GM12878 (cell line): ENCODE measurements around the gene TBC1D9B. TPM values are rescaled to one million over a fixed set of nuclear protein-coding genes. Genes with fewer than 3 reads are reported as not detected.

Experiments
- CHD2 ChIP-seq: IDR thresholded peaks from 2 replicates; pipeline ENCODE4 v1.6.1; 2011; ENCODE audit warnings: low read depth, low read length, improper control_type of control experiment, borderline replicate concordance
- CHD4 ChIP-seq: fragments of 200-600 bp; sonication (generic); IDR thresholded peaks from 2 replicates; pipeline ENCODE4 v1.6.1; 2016; ENCODE audit warnings: mild to moderate bottlenecking
- DPF2 ChIP-seq: fragments of 450-650 bp; IDR thresholded peaks from 2 replicates; pipeline ENCODE4 v1.6.1; 2017; ENCODE audit warnings: mild to moderate bottlenecking
- EGR1 ChIP-seq, 2 experiments: IDR thresholded peaks; 1 replicate in 1 of 2; 2 replicates in 1 of 2; pipeline ENCODE4 v1.6.1; 2011 to 2012; ENCODE audit warnings: low read depth in 2 of 2, low read length in 2 of 2, borderline replicate concordance in 1 of 2, mild to moderate bottlenecking in 1 of 2, moderate library complexity in 1 of 2
- ESRRA ChIP-seq: IDR thresholded peaks from 2 replicates; pipeline ENCODE4 v1.6.1; 2012; ENCODE audit warnings: mild to moderate bottlenecking, low read length, improper control_type of control experiment
- FOXK2 ChIP-seq: fragments of 450-650 bp; IDR thresholded peaks from 2 replicates; pipeline ENCODE4 v1.6.1; 2017; ENCODE audit warnings: mild to moderate bottlenecking, moderate library complexity
- GATAD2B ChIP-seq: fragments of 450-650 bp; conservative IDR thresholded peaks from 2 replicates; pipeline ENCODE4 v1.6.1; 2017; ENCODE audit warnings: low read depth, mild to moderate bottlenecking, moderate library complexity
- HCFC1 ChIP-seq: fragments of 150-350 bp; IDR thresholded peaks from 2 replicates; pipeline ENCODE4 v1.6.1; 2014; ENCODE audit warnings: low read length
- KAT2A ChIP-seq: conservative IDR thresholded peaks from 2 replicates; pipeline ENCODE4 v1.6.1; 2011; ENCODE audit warnings: low read depth, low read length; ENCODE audit not compliant: control insufficient read depth
- MEF2A ChIP-seq: IDR thresholded peaks from 2 replicates; pipeline ENCODE4 v1.6.1; 2011; ENCODE audit warnings: low read depth, mild to moderate bottlenecking, low read length, moderate library complexity; ENCODE audit not compliant: insufficient read depth
- MEF2B ChIP-seq: fragments of 450-650 bp; IDR thresholded peaks from 2 replicates; pipeline ENCODE4 v1.6.1; 2018; ENCODE audit warnings: mild to moderate bottlenecking, moderate library complexity; ENCODE audit not compliant: partially characterized antibody, poor library complexity, severe bottlenecking
- NFYA ChIP-seq: IDR thresholded peaks from 2 replicates; pipeline ENCODE4 v1.6.1; 2011; ENCODE audit warnings: low read depth, mild to moderate bottlenecking, low read length, improper control_type of control experiment, borderline replicate concordance
- PAX8 ChIP-seq: fragments of 450-650 bp; IDR thresholded peaks from 2 replicates; pipeline ENCODE4 v1.6.1; 2017; ENCODE audit warnings: mild to moderate bottlenecking, moderate library complexity
- RCOR1 ChIP-seq: conservative IDR thresholded peaks from 2 replicates; pipeline ENCODE4 v1.6.1; 2012; ENCODE audit warnings: low read depth, low read length, improper control_type of control experiment
- SMC3 ChIP-seq: IDR thresholded peaks from 2 replicates; pipeline ENCODE4 v1.6.1; 2011; ENCODE audit warnings: low read length, improper control_type of control experiment, borderline replicate concordance
- SREBF2 ChIP-seq: IDR thresholded peaks from 2 replicates; pipeline ENCODE4 v1.6.1; 2012; ENCODE audit warnings: mild to moderate bottlenecking, low read length
- SRF ChIP-seq, 2 experiments: IDR thresholded peaks; 2 replicates each; pipeline ENCODE4 v1.6.1; 2011; ENCODE audit warnings: low read depth in 2 of 2, low read length in 2 of 2, mild to moderate bottlenecking in 1 of 2, moderate library complexity in 1 of 2
- TAF1 ChIP-seq: IDR thresholded peaks from 2 replicates; pipeline ENCODE4 v1.6.1; 2011; ENCODE audit warnings: mild to moderate bottlenecking, low read depth, low read length, borderline replicate concordance
- YBX1 ChIP-seq: fragments of 450-650 bp; IDR thresholded peaks from 2 replicates; pipeline ENCODE4 v1.6.1; 2016; ENCODE audit warnings: antibody characterized with exemption
- ZNF274 ChIP-seq: IDR thresholded peaks from one replicate; pipeline ENCODE4 v1.8.0; 2011; ENCODE audit not compliant: insufficient read length, insufficient read depth
- ZNF384 ChIP-seq: IDR thresholded peaks from 2 replicates; pipeline ENCODE4 v1.6.1; 2012; ENCODE audit warnings: low read depth, mild to moderate bottlenecking, low read length, improper control_type of control experiment, borderline replicate concordance
- polyA plus RNA-seq, 11 experiments: library from polyadenylated mRNA; depleted of rRNA in 4 of 11; unstranded in 6 of 11; stranded (reverse) in 5 of 11; fragments of >200 nt; fragmentation: Nextera tagmentation in 4 of 11; fragmentation: Illumina TruSeq in 1 of 11; extraction: Ambion mirVana in 4 of 11; extraction: Trizol in 1 of 11; gene quantifications; 1 replicate in 1 of 11; 2 replicates in 10 of 11; pipeline versions ENCODE4 v1.2.1 to v1.2.3, GENCODE V29; 2011 to 2016; ENCODE audit warnings: inconsistent platforms in 2 of 11, missing spikeins in 2 of 11, low read depth in 1 of 11
- total RNA-seq, 4 experiments: library from RNA; depleted of rRNA in 3 of 4; stranded (reverse); fragments of >200 nt in 3 of 4; fragmentation: Illumina TruSeq in 1 of 4; extraction: Trizol in 1 of 4; gene quantifications; 2 replicates each; pipeline versions ENCODE4 v1.2.1 to v1.2.3, GENCODE V29; 2013 to 2021
- TF ChIP-seq, protein P1 (sequence below): fragments of 450-650 bp; IDR thresholded peaks from 2 replicates; pipeline ENCODE4 v1.6.1; 2017; ENCODE audit warnings: mild to moderate bottlenecking, moderate library complexity
- TF ChIP-seq, protein P2 (sequence below): fragments of 450-650 bp; IDR thresholded peaks from 2 replicates; pipeline ENCODE4 v1.6.1; 2017; ENCODE audit warnings: antibody characterized with exemption, mild to moderate bottlenecking, moderate library complexity
- TF ChIP-seq, protein P3 (sequence below): fragments of 450-650 bp; IDR thresholded peaks from 2 replicates; pipeline ENCODE4 v1.6.1; 2016; ENCODE audit warnings: mild to moderate bottlenecking

Gene TBC1D9B
- total and polyA plus RNA-seq, 10 of the 15 experiments (the other 5 are each of a cell fraction or from before 2014, with no cell fraction given): 4.0 to 74.2 (median 34.6) TPM

DNA sequence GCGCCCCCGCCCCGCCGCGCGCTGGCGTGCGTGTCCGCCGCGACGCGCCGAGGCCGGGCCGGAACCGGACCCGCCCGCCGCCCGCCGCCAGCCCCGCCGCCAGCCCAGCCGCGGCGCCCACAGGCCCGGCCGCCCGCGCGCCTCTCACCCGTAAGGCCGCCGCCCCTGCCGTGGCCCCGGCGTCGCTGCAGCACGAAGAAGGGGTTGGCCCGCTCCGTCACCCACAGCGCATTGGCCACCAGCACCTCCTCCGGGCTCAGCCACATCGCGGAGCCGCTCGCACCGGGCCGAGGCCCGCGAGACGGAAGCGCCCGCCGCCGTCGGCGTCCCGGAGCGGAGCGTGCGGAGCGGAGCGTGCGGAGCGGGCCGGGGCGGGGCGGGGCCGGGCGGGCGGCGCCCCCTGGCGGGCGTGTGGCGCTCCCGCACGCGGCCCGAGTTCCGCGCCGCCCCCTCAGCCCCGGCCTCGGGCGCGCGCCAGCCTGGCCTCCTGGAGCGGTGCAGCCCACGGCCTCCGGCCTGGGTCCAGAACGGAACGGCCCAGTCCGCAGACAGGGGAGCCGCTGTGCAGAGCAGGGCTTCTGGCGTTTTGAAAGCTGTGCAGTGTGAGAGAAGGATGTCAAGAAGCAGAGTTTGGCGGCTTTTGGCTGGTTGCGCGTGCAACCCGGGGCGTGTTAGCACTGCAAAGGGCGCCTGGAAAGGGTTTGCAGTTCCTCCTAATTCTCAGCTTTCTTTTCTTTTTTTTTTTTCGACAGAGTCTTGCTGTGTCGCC, at the start of gene TBC1D9B (continued):
- TF ChIP-seq, protein P1, sequence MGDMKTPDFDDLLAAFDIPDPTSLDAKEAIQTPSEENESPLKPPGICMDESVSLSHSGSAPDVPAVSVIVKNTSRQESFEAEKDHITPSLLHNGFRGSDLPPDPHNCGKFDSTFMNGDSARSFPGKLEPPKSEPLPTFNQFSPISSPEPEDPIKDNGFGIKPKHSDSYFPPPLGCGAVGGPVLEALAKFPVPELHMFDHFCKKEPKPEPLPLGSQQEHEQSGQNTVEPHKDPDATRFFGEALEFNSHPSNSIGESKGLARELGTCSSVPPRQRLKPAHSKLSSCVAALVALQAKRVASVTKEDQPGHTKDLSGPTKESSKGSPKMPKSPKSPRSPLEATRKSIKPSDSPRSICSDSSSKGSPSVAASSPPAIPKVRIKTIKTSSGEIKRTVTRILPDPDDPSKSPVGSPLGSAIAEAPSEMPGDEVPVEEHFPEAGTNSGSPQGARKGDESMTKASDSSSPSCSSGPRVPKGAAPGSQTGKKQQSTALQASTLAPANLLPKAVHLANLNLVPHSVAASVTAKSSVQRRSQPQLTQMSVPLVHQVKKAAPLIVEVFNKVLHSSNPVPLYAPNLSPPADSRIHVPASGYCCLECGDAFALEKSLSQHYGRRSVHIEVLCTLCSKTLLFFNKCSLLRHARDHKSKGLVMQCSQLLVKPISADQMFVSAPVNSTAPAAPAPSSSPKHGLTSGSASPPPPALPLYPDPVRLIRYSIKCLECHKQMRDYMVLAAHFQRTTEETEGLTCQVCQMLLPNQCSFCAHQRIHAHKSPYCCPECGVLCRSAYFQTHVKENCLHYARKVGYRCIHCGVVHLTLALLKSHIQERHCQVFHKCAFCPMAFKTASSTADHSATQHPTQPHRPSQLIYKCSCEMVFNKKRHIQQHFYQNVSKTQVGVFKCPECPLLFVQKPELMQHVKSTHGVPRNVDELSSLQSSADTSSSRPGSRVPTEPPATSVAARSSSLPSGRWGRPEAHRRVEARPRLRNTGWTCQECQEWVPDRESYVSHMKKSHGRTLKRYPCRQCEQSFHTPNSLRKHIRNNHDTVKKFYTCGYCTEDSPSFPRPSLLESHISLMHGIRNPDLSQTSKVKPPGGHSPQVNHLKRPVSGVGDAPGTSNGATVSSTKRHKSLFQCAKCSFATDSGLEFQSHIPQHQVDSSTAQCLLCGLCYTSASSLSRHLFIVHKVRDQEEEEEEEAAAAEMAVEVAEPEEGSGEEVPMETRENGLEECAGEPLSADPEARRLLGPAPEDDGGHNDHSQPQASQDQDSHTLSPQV: no peak
- TF ChIP-seq TAF1: no peak
- TF ChIP-seq DPF2: no peak
- TF ChIP-seq, protein P2, sequence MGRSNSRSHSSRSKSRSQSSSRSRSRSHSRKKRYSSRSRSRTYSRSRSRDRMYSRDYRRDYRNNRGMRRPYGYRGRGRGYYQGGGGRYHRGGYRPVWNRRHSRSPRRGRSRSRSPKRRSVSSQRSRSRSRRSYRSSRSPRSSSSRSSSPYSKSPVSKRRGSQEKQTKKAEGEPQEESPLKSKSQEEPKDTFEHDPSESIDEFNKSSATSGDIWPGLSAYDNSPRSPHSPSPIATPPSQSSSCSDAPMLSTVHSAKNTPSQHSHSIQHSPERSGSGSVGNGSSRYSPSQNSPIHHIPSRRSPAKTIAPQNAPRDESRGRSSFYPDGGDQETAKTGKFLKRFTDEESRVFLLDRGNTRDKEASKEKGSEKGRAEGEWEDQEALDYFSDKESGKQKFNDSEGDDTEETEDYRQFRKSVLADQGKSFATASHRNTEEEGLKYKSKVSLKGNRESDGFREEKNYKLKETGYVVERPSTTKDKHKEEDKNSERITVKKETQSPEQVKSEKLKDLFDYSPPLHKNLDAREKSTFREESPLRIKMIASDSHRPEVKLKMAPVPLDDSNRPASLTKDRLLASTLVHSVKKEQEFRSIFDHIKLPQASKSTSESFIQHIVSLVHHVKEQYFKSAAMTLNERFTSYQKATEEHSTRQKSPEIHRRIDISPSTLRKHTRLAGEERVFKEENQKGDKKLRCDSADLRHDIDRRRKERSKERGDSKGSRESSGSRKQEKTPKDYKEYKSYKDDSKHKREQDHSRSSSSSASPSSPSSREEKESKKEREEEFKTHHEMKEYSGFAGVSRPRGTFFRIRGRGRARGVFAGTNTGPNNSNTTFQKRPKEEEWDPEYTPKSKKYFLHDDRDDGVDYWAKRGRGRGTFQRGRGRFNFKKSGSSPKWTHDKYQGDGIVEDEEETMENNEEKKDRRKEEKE: no peak
- TF ChIP-seq ESRRA: no peak
- no peak for TF ChIP-seq KAT2A
- no peak for TF ChIP-seq PAX8
- TF ChIP-seq ZNF384: no peak
- no peak for TF ChIP-seq MEF2A
- no peak for TF ChIP-seq MEF2B
- TF ChIP-seq CHD4: no peak
- TF ChIP-seq HCFC1: no peak; the same call in 1 of the 2 replicates
- TF ChIP-seq, protein P3, sequence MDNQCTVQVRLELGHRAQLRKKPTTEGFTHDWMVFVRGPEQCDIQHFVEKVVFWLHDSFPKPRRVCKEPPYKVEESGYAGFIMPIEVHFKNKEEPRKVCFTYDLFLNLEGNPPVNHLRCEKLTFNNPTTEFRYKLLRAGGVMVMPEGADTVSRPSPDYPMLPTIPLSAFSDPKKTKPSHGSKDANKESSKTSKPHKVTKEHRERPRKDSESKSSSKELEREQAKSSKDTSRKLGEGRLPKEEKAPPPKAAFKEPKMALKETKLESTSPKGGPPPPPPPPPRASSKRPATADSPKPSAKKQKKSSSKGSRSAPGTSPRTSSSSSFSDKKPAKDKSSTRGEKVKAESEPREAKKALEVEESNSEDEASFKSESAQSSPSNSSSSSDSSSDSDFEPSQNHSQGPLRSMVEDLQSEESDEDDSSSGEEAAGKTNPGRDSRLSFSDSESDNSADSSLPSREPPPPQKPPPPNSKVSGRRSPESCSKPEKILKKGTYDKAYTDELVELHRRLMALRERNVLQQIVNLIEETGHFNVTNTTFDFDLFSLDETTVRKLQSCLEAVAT: peak; percentile 80
- TF ChIP-seq CHD2: no peak
- no peak for TF ChIP-seq NFYA
- TF ChIP-seq GATAD2B: no peak
- TF ChIP-seq YBX1: no peak
- no peak for TF ChIP-seq RCOR1
- TF ChIP-seq SREBF2: no peak
- no peak for TF ChIP-seq SRF (IDR thresholded peaks at IDR 0.05; ENCODE audit: low read depth in 2 of 2, low read length in 2 of 2)
- TF ChIP-seq SMC3: peak; percentile 18; the same call in 1 of the 2 replicates
- no peak for TF ChIP-seq ZNF274
- TF ChIP-seq FOXK2: no peak
- peak; percentile 25 to 90 for TF ChIP-seq EGR1 (IDR thresholded peaks at IDR 0.05; ENCODE audit: borderline replicate concordance in 1 of 2, low read depth in 2 of 2, low read length in 2 of 2)
